ENCODE measurements around the gene ADGRB3.

GRCh38 chr6:69392745-69393144 lies 757.7 kb downstream of the ADGRB3 start:
- TF ChIP-seq CTCF (IDR thresholded peaks at IDR 0.05) (no peak), EZH2 (IDR thresholded peaks at IDR 0.05; ENCODE audit: borderline replicate concordance, insufficient read depth, low read depth, low read length, poor library complexity, severe bottlenecking) (no peak)
